ENCODE measurements around the gene ANKRD13B. TPM values are rescaled to one million over a fixed set of nuclear protein-coding genes. Genes with fewer than 3 reads are reported as not detected.

The ANKRD13B gene
- total RNA-seq, 1 donor from 2014 or later = 7.6 TPM

Other genes with a start within 250 kb of the ANKRD13B start
- 95.5 TPM for gene TAOK1, start 202.8 kb upstream of the ANKRD13B start, total RNA-seq (ENCODE audit: unreplicated experiment)
- 1.7 TPM for gene ABHD15, start 26.1 kb upstream of the ANKRD13B start, total RNA-seq (ENCODE audit: unreplicated experiment)
- 15.7 TPM for gene TP53I13, start 24.4 kb upstream of the ANKRD13B start, total RNA-seq (ENCODE audit: unreplicated experiment)
- gene GIT1, start 3.5 kb upstream of the ANKRD13B start, total RNA-seq (ENCODE audit: unreplicated experiment) = 116 TPM
- 13.0 TPM for gene CORO6, start 29.8 kb downstream of the ANKRD13B start, total RNA-seq (ENCODE audit: unreplicated experiment)

Data from endothelial cell (in vitro differentiated cells).